AG09309 (cell line): ENCODE results near the gene ARL5C.

Experiments used
- DNase-seq: peaks from one replicate; pipeline ENCODE4 v3.0.0-alpha.2; 2010; ENCODE audit warnings: low read depth
- H3K4me3 ChIP-seq: 2 replicates; pipeline ENCODE4 v1.5.1; 2011; ENCODE audit warnings: mild to moderate bottlenecking, low read depth, low read length, moderate library complexity; ENCODE audit not compliant: control insufficient read depth
- TF ChIP-seq, protein P1 (sequence below): IDR thresholded peaks from 2 replicates; pipeline ENCODE4 v1.5.1; 2011; ENCODE audit warnings: mild to moderate bottlenecking, low read depth, low read length, inconsistent platforms; ENCODE audit not compliant: insufficient read depth, control insufficient read depth; ENCODE audit errors: missing control alignments

ARL5C gene

DNA sequence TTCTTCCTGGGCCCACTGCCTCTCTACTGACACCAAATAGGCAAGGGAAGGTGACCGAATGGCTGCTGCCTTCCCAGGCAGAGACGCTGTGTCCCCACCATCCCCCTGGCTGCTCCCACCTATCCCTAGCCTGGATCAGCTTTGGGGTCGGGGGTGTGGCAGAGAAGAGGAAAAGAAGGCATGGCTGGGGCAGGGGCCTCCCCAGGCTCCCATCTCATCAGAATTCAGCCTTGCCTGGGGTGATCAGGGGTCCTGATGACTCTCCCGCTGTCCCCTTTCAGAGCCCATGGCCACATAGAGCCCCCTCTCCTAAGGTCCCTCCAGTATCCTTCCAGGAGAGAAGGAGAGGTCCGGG, 15.2 kb downstream of the ARL5C start:
- TF ChIP-seq, protein P1, sequence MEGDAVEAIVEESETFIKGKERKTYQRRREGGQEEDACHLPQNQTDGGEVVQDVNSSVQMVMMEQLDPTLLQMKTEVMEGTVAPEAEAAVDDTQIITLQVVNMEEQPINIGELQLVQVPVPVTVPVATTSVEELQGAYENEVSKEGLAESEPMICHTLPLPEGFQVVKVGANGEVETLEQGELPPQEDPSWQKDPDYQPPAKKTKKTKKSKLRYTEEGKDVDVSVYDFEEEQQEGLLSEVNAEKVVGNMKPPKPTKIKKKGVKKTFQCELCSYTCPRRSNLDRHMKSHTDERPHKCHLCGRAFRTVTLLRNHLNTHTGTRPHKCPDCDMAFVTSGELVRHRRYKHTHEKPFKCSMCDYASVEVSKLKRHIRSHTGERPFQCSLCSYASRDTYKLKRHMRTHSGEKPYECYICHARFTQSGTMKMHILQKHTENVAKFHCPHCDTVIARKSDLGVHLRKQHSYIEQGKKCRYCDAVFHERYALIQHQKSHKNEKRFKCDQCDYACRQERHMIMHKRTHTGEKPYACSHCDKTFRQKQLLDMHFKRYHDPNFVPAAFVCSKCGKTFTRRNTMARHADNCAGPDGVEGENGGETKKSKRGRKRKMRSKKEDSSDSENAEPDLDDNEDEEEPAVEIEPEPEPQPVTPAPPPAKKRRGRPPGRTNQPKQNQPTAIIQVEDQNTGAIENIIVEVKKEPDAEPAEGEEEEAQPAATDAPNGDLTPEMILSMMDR: no peak
- H3K4me3 ChIP-seq: no peak overlapping the region
- no peak for DNase-seq

DNA sequence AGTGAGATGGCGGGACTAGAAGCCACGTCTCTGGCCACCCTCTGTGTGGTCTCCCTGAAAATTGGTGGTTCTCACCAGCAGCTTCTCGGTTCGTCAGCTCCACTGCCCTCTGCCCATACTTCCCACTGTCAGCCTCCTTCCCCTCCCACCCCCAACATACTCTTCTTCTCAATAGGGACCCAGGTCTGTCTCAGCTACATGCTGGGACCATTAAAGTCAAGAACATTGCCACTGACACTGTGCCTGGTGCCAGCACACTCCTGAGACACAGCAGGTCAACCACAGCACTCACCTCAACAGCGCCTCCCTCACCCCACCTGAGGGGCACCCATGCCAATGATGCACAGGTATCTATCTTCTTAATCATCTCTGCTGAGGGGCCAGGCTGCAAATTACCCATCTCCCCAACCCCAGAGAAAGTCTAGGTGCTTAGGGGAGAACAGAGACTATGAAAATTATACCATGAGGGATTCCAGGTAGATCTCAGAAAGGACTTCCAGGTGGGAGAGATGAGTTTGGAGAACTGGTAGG, 15.8 kb downstream of the ARL5C start:
- TF ChIP-seq, protein P1: no peak
- no peak overlapping the region for H3K4me3 ChIP-seq
- no peak for DNase-seq

DNA sequence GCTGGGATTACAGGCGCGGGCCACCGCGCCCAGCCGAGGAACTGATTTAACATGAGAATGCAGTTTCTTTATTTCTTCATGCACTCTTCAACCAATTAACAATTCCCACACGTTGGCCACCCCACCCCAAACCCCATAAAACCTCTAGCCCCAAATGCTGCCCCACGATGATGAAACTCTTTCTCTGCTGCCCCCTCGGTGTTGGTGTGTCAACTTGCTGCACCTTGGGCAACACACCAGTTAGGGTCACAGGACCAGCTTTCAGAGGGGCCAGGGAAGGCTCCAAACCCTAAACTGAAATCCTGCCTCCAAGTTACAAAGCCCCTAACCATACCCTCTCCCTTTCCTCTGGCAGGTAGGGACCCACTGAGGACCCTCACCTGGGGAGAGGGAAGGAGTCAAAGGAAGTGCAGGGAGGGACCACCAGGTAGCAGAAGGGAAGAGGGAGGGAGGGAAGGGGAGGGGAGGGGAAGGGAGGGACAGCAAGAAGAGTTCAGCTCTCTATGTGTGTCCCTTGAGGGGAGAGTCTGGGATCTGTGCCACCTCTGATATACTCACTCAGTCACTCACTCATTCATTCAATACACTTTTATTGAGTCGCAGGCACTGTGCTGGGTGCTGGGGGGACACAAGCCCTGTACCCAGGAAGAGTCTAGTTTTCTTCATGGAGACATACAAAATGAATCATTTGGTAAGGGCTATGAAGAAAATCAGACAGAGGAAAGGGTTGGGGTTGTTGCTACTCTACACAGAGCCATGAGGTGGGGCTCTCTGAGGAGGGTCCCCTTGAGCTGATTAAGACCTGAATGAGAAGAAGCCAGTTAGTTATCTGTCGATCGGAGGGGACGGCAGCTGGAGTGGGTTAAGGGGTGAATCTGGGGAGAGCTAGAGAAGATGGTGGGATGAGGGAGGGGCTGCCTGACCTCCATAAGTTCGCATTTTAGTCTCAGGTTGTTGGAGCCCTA, 18.5 kb downstream of the ARL5C start:
- DNase-seq: no peak
- TF ChIP-seq, protein P1: no peak
- no peak overlapping the region for H3K4me3 ChIP-seq

DNA sequence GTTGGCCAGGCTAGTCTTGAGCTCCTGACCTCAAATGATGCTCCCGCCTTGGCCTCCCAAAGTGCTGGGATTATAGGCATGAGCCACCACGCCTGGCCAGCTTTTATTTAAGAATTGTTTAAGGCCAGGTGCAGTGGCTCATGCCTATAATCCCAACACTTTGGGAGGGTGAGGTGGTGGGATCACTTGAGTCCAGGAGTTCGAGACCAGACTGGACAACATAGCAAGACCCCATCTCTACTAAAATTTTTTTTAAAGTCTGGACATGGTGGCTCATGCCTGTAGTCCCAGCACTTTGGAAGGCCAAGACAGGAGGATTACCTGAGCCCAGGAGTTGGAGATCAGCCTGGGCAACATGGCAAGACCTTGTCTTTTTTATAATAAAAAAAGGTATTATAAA, 19.7 kb downstream of the ARL5C start:
- TF ChIP-seq, protein P1: no peak
- H3K4me3 ChIP-seq: no peak overlapping the region
- no peak for DNase-seq

- TF ChIP-seq, protein P1: no peak
- H3K4me3 ChIP-seq: no peak overlapping the region
- DNase-seq: no peak
Observed at GRCh38 chr17:39145143-39145542, 20.8 kb downstream of the ARL5C start.

- no peak overlapping the region for H3K4me3 ChIP-seq
- TF ChIP-seq, protein P1: no peak
- DNase-seq: no peak
Observed at GRCh38 chr17:39144416-39144840, 21.5 kb downstream of the ARL5C start.
